HL-60 (cell line): ENCODE data around the gene FOXP2.

Experiments
- DNase-seq, 2 experiments: peaks; one replicate each; pipeline ENCODE4 v3.0.0-alpha.2; 2010 to 2020; ENCODE audit warnings: low read depth in 1 of 2, low spot score in 1 of 2
- H3K27ac ChIP-seq: fragments of 250-450 bp; sonication (Bioruptor Pico); replicated peaks from 2 replicates; pipeline ENCODE4 v1.5.1; 2020; ENCODE audit warnings: mild to moderate bottlenecking, moderate library complexity
- H3K27me3 ChIP-seq: fragments of 250-450 bp; sonication (Bioruptor Pico); 2 replicates; pipeline ENCODE4 v1.5.1; 2021; ENCODE audit warnings: mild to moderate bottlenecking, moderate library complexity; ENCODE audit not compliant: insufficient read depth, poor library complexity, severe bottlenecking
- H3K4me3 ChIP-seq: replicated peaks from 2 replicates; pipeline ENCODE4 v1.5.1; 2011; ENCODE audit warnings: mild to moderate bottlenecking, control low read depth, low read length; ENCODE audit not compliant: insufficient read depth
- GABPA ChIP-seq: IDR thresholded peaks from 2 replicates; pipeline ENCODE4 v1.6.1; 2012; ENCODE audit warnings: low read depth
- POLR2AphosphoS5 ChIP-seq: IDR thresholded peaks from 2 replicates; pipeline ENCODE4 v1.6.1; 2012; ENCODE audit warnings: low read depth
- SPI1 ChIP-seq: IDR thresholded peaks from 2 replicates; pipeline ENCODE4 v1.6.1; 2012; ENCODE audit warnings: low read depth, mild to moderate bottlenecking, borderline replicate concordance
- TF ChIP-seq, protein P1 (sequence below): IDR thresholded peaks from 2 replicates; pipeline ENCODE4 v1.6.1; 2012; ENCODE audit warnings: low read depth; ENCODE audit not compliant: insufficient replicate concordance
- TF ChIP-seq, protein P2 (sequence below): IDR thresholded peaks from one replicate; pipeline ENCODE4 v1.5.1; 2011; ENCODE audit warnings: low read length, control low read depth, inconsistent platforms; ENCODE audit not compliant: insufficient read depth

Gene FOXP2

DNA sequence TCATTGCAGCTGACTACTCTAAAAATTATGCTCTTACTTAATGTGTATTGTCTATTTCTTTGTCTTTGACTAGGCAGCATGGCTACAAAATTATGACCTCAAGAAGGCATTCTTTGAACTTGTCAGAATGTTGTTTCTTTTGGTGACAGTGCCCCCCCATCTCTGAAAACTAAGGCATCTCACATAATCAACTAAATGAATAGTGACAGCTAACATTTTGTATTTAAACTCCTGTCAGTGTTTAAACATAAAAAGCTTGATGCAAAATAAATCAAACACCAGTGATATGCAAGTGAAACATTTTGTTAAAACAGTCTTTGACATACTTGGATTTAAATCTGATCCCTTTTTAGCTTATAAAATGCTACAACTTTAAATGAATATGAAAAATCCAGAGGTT is 233.5 kb downstream of the FOXP2 start:
- Histone ChIP-seq H3K4me3 (no peak overlapping the region), H3K27me3 (no peaks in the 10 kb centered on the region), H3K27ac (no peak overlapping the region)
- no peak for DNase-seq
- TF ChIP-seq, protein P1, sequence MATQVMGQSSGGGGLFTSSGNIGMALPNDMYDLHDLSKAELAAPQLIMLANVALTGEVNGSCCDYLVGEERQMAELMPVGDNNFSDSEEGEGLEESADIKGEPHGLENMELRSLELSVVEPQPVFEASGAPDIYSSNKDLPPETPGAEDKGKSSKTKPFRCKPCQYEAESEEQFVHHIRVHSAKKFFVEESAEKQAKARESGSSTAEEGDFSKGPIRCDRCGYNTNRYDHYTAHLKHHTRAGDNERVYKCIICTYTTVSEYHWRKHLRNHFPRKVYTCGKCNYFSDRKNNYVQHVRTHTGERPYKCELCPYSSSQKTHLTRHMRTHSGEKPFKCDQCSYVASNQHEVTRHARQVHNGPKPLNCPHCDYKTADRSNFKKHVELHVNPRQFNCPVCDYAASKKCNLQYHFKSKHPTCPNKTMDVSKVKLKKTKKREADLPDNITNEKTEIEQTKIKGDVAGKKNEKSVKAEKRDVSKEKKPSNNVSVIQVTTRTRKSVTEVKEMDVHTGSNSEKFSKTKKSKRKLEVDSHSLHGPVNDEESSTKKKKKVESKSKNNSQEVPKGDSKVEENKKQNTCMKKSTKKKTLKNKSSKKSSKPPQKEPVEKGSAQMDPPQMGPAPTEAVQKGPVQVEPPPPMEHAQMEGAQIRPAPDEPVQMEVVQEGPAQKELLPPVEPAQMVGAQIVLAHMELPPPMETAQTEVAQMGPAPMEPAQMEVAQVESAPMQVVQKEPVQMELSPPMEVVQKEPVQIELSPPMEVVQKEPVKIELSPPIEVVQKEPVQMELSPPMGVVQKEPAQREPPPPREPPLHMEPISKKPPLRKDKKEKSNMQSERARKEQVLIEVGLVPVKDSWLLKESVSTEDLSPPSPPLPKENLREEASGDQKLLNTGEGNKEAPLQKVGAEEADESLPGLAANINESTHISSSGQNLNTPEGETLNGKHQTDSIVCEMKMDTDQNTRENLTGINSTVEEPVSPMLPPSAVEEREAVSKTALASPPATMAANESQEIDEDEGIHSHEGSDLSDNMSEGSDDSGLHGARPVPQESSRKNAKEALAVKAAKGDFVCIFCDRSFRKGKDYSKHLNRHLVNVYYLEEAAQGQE = no peak
- TF ChIP-seq SPI1 (no peak), GABPA (no peak), POLR2AphosphoS5 (no peak)
- TF ChIP-seq, protein P2, sequence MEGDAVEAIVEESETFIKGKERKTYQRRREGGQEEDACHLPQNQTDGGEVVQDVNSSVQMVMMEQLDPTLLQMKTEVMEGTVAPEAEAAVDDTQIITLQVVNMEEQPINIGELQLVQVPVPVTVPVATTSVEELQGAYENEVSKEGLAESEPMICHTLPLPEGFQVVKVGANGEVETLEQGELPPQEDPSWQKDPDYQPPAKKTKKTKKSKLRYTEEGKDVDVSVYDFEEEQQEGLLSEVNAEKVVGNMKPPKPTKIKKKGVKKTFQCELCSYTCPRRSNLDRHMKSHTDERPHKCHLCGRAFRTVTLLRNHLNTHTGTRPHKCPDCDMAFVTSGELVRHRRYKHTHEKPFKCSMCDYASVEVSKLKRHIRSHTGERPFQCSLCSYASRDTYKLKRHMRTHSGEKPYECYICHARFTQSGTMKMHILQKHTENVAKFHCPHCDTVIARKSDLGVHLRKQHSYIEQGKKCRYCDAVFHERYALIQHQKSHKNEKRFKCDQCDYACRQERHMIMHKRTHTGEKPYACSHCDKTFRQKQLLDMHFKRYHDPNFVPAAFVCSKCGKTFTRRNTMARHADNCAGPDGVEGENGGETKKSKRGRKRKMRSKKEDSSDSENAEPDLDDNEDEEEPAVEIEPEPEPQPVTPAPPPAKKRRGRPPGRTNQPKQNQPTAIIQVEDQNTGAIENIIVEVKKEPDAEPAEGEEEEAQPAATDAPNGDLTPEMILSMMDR = no peak

DNA sequence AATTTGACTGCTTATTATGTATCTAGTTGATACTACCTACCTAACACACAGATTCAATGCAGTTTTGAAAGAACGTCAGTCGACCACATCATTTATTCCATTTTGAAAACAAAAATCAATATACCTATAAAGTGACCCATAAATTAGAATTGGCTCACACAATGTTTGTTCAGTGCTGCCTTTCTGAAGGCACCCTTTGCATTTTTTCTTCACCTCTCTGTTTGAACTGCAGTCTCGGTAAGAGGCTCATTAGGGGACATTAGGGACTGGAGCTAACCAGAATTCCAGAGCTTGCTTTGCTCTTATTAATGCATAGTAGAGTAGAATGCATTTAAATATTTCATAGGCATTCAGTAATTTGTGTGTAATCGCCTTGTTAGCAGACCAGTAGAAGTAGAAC is 234.1 kb downstream of the FOXP2 start:
- DNase-seq = no peak
- Histone ChIP-seq H3K4me3 (no peak overlapping the region), H3K27ac (no peak overlapping the region), H3K27me3 (no peaks in the 10 kb centered on the region)
- TF ChIP-seq, protein P2 = no peak
- TF ChIP-seq GABPA = no peak
- no peak for TF ChIP-seq POLR2AphosphoS5
- no peak for TF ChIP-seq SPI1
- TF ChIP-seq, protein P1 = no peak

DNA sequence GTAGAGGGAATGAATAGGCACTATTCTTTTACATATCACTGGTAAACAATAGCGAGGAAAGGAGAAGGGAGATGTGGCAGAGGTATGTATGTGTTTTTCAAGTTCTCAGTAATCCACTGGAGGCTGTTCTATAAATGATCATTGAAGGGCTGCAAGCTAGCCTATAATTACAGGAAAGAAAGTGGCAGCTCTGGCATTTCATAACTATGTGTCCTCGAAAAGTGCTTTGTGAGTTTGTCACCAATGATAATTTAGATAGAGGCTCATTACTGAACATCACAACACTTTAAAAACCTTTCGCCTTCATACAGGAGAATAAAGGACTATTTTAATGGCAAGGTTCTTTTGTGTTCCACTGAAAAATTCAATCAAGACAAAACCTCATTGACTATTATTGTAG is 235.1 kb downstream of the FOXP2 start:
- no peak for TF ChIP-seq POLR2AphosphoS5
- TF ChIP-seq, protein P1 = no peak
- TF ChIP-seq, protein P2 = no peak
- no peak for TF ChIP-seq GABPA
- no peak for TF ChIP-seq SPI1
- DNase-seq = no peak
- H3K4me3 ChIP-seq = no peak overlapping the region
- H3K27me3 ChIP-seq = no peaks in the 10 kb centered on the region
- H3K27ac ChIP-seq = no peak overlapping the region
